HCT116 (cell line): Measurements from ENCODE around the gene EFHD1. TPM values are rescaled to one million over a fixed set of nuclear protein-coding genes. Genes with fewer than 3 reads are reported as not detected.

Experiments
- ATAC-seq: fragments of 200-7000 bp; cut with Tn5 transposase; 2 replicates; pipeline ENCODE4 v1.9.1; 2020; ENCODE audit warnings: mild to moderate bottlenecking, moderate library complexity
- BruUV-seq: library from RNA; stranded (reverse); fragments of 400-500 nt; replicated peaks from 2 replicates; lab custom pipeline; 2021; lab: Mats Ljungman, UMichigan
- CTCF ChIA-PET: fragments of 300-600 bp; sonication (Branson Sonifier 250); formaldehyde crosslinking; loops from one replicate; lab custom pipeline; 2021; ENCODE audit warnings: antibody characterized with exemption; lab: Charles Lee
- POLR2A ChIA-PET: fragments of 300-600, 350-600 bp; sonication (Branson Sonifier 250); formaldehyde crosslinking; loops from one replicate; lab custom pipeline; 2021; ENCODE audit warnings: antibody characterized with exemption; lab: Charles Lee
- RAD21 ChIA-PET, 2 experiments: fragments of 300-600 bp; sonication (Branson Sonifier 250); formaldehyde crosslinking; loops; one replicate each; lab custom pipeline; 2023; ENCODE audit warnings: low total read pairs in 2 of 2; ENCODE audit not compliant: uncharacterized antibody in 2 of 2, unreplicated experiment in 2 of 2, low non-redundant PET in 1 of 2; lab: Charles Lee
- DNase-seq: peaks from one replicate; pipeline ENCODE4 v3.0.0-alpha.2; 2010; ENCODE audit warnings: low read depth, low spot score
- H2AFZ ChIP-seq: fragments of 200-600 bp; shearing (Covaris generic), sonication (generic); 2 replicates; pipeline ENCODE4 v1.6.1; 2017; ENCODE audit warnings: low read depth, mixed run types, mixed read lengths, antibody characterized with exemption, low read length; ENCODE audit not compliant: poor library complexity, severe bottlenecking
- H3K27ac ChIP-seq: 2 replicates; pipeline ENCODE4 v1.5.1; 2012; ENCODE audit warnings: low read depth, low read length
- H3K27me3 ChIP-seq: fragments of 200-600 bp; sonication (generic); 2 replicates; pipeline ENCODE4 v1.6.1; 2016; ENCODE audit warnings: mixed run types, low read length, mixed read lengths; ENCODE audit not compliant: insufficient read depth
- H3K36me3 ChIP-seq, 2 experiments: fragments of 200-500 bp in 1 of 2; fragments of 200-600 bp in 1 of 2; sonication (Bioruptor generic) in 1 of 2; sonication (generic) in 1 of 2; 2 replicates each; pipeline versions ENCODE4 v1.5.1 to v1.6.1; 2014 to 2016; ENCODE audit warnings: low read length in 2 of 2, inconsistent platforms in 1 of 2, mixed read lengths in 1 of 2, mixed run types in 1 of 2; ENCODE audit not compliant: insufficient read depth in 2 of 2, control insufficient read depth in 1 of 2
- H3K4me1 ChIP-seq, 2 experiments: fragments of 200-600 bp in 1 of 2; sonication (generic) in 1 of 2; 2 replicates each; pipeline versions ENCODE4 v1.5.1 to v1.6.1; 2012 to 2017; ENCODE audit warnings: low read length in 2 of 2, inconsistent platforms in 1 of 2, mild to moderate bottlenecking in 1 of 2, mixed read lengths in 1 of 2, mixed run types in 1 of 2, moderate library complexity in 1 of 2; ENCODE audit not compliant: insufficient read depth in 2 of 2, control insufficient read depth in 1 of 2
- H3K4me2 ChIP-seq: fragments of 200-600 bp; sonication (generic); 2 replicates; pipeline ENCODE4 v1.6.1; 2017; ENCODE audit warnings: mixed run types, low read length, mixed read lengths
- H3K4me3 ChIP-seq, 2 experiments: fragments of 200-600 bp in 1 of 2; sonication (generic) in 1 of 2; replicated peaks in 1 of 2; 2 replicates each; pipeline ENCODE4 v1.5.1; 2011 to 2016; ENCODE audit warnings: low read length in 2 of 2, control low read depth in 1 of 2, low read depth in 1 of 2, mild to moderate bottlenecking in 1 of 2, mixed read lengths in 1 of 2, mixed run types in 1 of 2
- H3K79me2 ChIP-seq: fragments of 200-600 bp; sonication (generic); 2 replicates; pipeline ENCODE4 v1.6.1; 2017; ENCODE audit warnings: mild to moderate bottlenecking, mixed run types, low read length, moderate library complexity, mixed read lengths; ENCODE audit not compliant: insufficient read depth
- H3K9ac ChIP-seq: fragments of 200-600 bp; sonication (generic); 2 replicates; pipeline ENCODE4 v1.6.1; 2016; ENCODE audit warnings: low read length, mixed read lengths
- H3K9me2 ChIP-seq: fragments of 200-600 bp; sonication (generic), shearing (Covaris generic); 2 replicates; pipeline ENCODE4 v1.6.1; 2017; ENCODE audit warnings: mixed run types, mild to moderate bottlenecking, moderate library complexity; ENCODE audit not compliant: insufficient read depth
- H3K9me3 ChIP-seq, 2 experiments: fragments of 200-500 bp in 1 of 2; fragments of 200-600 bp in 1 of 2; sonication (Bioruptor generic) in 1 of 2; sonication (generic) in 1 of 2; 2 replicates each; pipeline ENCODE4 v1.6.1; 2014 to 2017; ENCODE audit warnings: low read length in 2 of 2, mixed read lengths in 2 of 2, inconsistent platforms in 1 of 2, low read depth in 1 of 2, mild to moderate bottlenecking in 1 of 2, mixed run types in 1 of 2, moderate library complexity in 1 of 2; ENCODE audit not compliant: control insufficient read depth in 1 of 2, insufficient read depth in 1 of 2
- H4K20me1 ChIP-seq: fragments of 200-600 bp; sonication (generic), shearing (Covaris generic); 2 replicates; pipeline ENCODE4 v1.6.1; 2017; ENCODE audit warnings: mixed run types, mild to moderate bottlenecking, moderate library complexity; ENCODE audit not compliant: insufficient read depth
- ELF1 ChIP-seq: IDR thresholded peaks from 2 replicates; pipeline ENCODE4 v1.6.1; 2012; ENCODE audit warnings: low read depth, borderline replicate concordance
- SIN3A ChIP-seq: IDR thresholded peaks from 2 replicates; pipeline ENCODE4 v1.6.1; 2012; ENCODE audit warnings: low read depth
- SP1 ChIP-seq: IDR thresholded peaks from 2 replicates; pipeline ENCODE4 v1.6.1; 2012; ENCODE audit warnings: low read depth
- TCF7L2 ChIP-seq: IDR thresholded peaks from 2 replicates; pipeline ENCODE4 v1.7.0; 2011; ENCODE audit warnings: borderline replicate concordance, inconsistent platforms; ENCODE audit not compliant: insufficient read depth, insufficient read length; ENCODE audit errors: extremely low read depth
- ZFX ChIP-seq: fragments of 450-650 bp; IDR thresholded peaks from 2 replicates; pipeline ENCODE4 v1.6.1; 2017
- intact Hi-C: fragments of 100-400 bp; cut with micrococcal nuclease; formaldehyde crosslinking; loops from 2 replicates; pipeline ENCODE4 v1.10.0; 2022
- total RNA-seq: library from RNA; stranded (reverse); gene quantifications from one replicate; pipeline ENCODE4 v1.2.1, GENCODE V29; 2021; ENCODE audit not compliant: unreplicated experiment
- TF ChIP-seq, protein P1 (sequence below): IDR thresholded peaks from 2 replicates; pipeline ENCODE4 v1.6.1; 2011; ENCODE audit warnings: mild to moderate bottlenecking, low read length, moderate library complexity; ENCODE audit not compliant: insufficient replicate concordance; ENCODE audit errors: extremely low read depth

Gene EFHD1
- total RNA-seq, 1 experiment from 2014 or later: 0.52 TPM

DNA sequence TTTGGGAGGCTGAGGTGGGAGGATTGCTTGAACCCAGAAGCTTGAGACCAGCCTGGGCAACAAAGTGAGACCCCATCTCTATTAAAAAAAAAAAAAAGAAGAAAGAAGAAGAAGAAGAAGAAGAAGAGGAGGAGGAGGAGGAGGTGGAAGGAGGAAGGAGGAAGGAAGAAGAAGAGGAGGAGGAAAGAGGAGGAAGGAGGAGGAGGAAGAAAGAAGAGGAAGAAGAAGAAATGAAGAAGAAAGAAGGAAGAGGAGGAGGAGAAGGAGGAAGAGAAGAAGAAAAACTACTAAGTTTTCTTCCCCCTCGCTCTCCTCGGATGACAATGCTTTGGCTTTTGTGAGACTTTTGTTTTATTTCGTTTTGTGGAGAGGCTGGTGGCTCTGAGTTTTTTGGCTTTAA lies 30.1 kb upstream of the EFHD1 start:
- H2AFZ ChIP-seq: no peak overlapping the region
- no peaks in the 10 kb centered on the region for H3K27me3 ChIP-seq
- intact Hi-C loops: loop anchor here (10.0 kb wide), 2 partner anchors 232 to 842 kb away; no protein-coding TSS in a partner anchor
- H3K4me3 ChIP-seq: no peak overlapping the region
- ATAC-seq (no peak), DNase-seq (no peak)
- no peaks in the 10 kb centered on the region for H4K20me1 ChIP-seq
- CTCF ChIA-PET: interaction anchor here (0.7 to 1.2 kb wide), 2 partner anchors 11 to 206 kb away, joined by 3 to 5 read pairs; no protein-coding TSS in a partner anchor
- BruUV-seq: no TSS peak
- peaks cover 0 to 8% of the 10 kb centered on the region in 2 experiments; a peak in 3 of 4 replicates for H3K4me1 ChIP-seq
- H3K27ac ChIP-seq: no peak overlapping the region
- H3K79me2 ChIP-seq: no peaks in the 10 kb centered on the region
- H3K36me3 ChIP-seq: no peaks in the 10 kb centered on the region
- no peaks in the 10 kb centered on the region for H3K9me2 ChIP-seq
- H3K4me2 ChIP-seq: no peak overlapping the region
- POLR2A ChIA-PET: no interaction called here
- no peak overlapping the region for H3K9ac ChIP-seq
- no peaks in the 10 kb centered on the region for H3K9me3 ChIP-seq
- RAD21 ChIA-PET: no interaction called here
- no peak for TF ChIP-seq SP1

- DNase-seq: no peak
- ChIA-PET RAD21 (no interaction called here), CTCF (interaction anchor here (0.8 kb wide), 1 partner anchor 11 kb away, joined by 3 read pairs; no protein-coding TSS in a partner anchor), POLR2A (interaction anchor here (1.9 kb wide), 1 partner anchor 11 kb away, joined by 6 read pairs; no protein-coding TSS in a partner anchor)
- H3K4me3 ChIP-seq: no peak overlapping the region
- no peak overlapping the region for H3K27ac ChIP-seq
- TF ChIP-seq SIN3A (no peak), ELF1 (no peak), ZFX (no peak), TCF7L2 (no peak)
- TF ChIP-seq, protein P1, sequence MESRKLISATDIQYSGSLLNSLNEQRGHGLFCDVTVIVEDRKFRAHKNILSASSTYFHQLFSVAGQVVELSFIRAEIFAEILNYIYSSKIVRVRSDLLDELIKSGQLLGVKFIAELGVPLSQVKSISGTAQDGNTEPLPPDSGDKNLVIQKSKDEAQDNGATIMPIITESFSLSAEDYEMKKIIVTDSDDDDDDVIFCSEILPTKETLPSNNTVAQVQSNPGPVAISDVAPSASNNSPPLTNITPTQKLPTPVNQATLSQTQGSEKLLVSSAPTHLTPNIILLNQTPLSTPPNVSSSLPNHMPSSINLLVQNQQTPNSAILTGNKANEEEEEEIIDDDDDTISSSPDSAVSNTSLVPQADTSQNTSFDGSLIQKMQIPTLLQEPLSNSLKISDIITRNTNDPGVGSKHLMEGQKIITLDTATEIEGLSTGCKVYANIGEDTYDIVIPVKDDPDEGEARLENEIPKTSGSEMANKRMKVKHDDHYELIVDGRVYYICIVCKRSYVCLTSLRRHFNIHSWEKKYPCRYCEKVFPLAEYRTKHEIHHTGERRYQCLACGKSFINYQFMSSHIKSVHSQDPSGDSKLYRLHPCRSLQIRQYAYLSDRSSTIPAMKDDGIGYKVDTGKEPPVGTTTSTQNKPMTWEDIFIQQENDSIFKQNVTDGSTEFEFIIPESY: no peak
- no peaks in the 10 kb centered on the region for H3K36me3 ChIP-seq
- H4K20me1 ChIP-seq: no peaks in the 10 kb centered on the region
- ATAC-seq: no peak
- no peak overlapping the region for H3K4me2 ChIP-seq
- H3K4me1 ChIP-seq: peaks cover 0 to 8% of the 10 kb centered on the region in 2 experiments; a peak in 3 of 4 replicates
- no peaks in the 10 kb centered on the region for H3K79me2 ChIP-seq
- no TSS peak for BruUV-seq
- no peaks in the 10 kb centered on the region for H3K9me2 ChIP-seq
- H3K9ac ChIP-seq: no peak overlapping the region
- H3K27me3 ChIP-seq: no peaks in the 10 kb centered on the region
- H3K9me3 ChIP-seq: no peaks in the 10 kb centered on the region
- intact Hi-C loops: loop anchor here (10.0 kb wide), 2 partner anchors 230 to 840 kb away; no protein-coding TSS in a partner anchor
- H2AFZ ChIP-seq: no peak overlapping the region
Measured at GRCh38 chr2:232604535-232604934, 28.9 kb upstream of the EFHD1 start.
